Measurements from ENCODE around the gene ENAH. TPM values are rescaled to one million over a fixed set of nuclear protein-coding genes. Genes with fewer than 3 reads are reported as not detected.

Gene ENAH
- total RNA-seq, 6 experiments from 2014 or later: 9.0 to 33.2 (median 20.8) TPM

DNA sequence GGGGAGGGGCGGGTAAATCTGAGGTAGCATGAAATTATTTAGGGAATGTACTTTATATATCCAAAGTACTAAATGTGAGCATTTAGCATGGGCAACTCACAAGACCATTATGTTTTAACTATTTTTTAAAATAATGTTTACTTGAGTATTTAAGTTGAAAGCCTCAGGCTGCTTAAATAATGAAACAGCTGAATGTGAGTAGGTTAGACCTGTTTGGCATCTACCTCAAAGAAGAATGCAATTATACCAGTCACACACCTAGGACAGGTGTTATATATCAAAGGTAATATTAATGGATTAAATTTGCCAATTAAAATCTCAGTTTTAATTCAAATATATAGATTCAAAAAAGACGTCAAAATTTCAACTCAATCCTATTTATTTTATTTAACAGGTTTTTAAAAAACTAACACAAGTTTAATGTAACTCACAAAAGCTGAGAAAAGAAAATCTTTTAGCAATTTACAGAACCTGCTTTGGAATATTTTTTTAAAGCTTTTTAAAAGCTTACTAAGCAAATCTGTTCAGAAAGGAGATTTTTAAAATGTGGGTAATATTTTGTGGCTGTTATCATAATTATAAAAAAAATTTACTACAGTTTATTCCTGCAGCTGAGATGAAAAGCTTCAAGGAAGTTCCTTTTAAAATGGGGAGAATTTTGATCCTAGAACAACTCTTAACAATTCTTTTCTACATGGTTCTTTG, 120.5 kb downstream of the ENAH start:
- TF ChIP-seq, protein P1, sequence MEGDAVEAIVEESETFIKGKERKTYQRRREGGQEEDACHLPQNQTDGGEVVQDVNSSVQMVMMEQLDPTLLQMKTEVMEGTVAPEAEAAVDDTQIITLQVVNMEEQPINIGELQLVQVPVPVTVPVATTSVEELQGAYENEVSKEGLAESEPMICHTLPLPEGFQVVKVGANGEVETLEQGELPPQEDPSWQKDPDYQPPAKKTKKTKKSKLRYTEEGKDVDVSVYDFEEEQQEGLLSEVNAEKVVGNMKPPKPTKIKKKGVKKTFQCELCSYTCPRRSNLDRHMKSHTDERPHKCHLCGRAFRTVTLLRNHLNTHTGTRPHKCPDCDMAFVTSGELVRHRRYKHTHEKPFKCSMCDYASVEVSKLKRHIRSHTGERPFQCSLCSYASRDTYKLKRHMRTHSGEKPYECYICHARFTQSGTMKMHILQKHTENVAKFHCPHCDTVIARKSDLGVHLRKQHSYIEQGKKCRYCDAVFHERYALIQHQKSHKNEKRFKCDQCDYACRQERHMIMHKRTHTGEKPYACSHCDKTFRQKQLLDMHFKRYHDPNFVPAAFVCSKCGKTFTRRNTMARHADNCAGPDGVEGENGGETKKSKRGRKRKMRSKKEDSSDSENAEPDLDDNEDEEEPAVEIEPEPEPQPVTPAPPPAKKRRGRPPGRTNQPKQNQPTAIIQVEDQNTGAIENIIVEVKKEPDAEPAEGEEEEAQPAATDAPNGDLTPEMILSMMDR (IDR thresholded peaks at IDR 0.05): no peak
- no peak for TF ChIP-seq POLR2A (IDR thresholded peaks at IDR 0.05)
- DNase-seq: no peak
- WGBS (ENCODE audit: insufficient coverage, low coverage, low lambda C conversion rate, missing lambda C conversion rate): 80% methylated on average over 2 of the region's 2 CpGs
- Histone ChIP-seq H3K9me3 (no peaks in the 10 kb centered on the region), H3K4me1 (no peaks in the 10 kb centered on the region), H3K4me3 (no peak overlapping the region), H3K27me3 (no peaks in the 10 kb centered on the region), H3K27ac (no peak overlapping the region), H3K36me3 (no peaks in the 10 kb centered on the region)
- no peak for ATAC-seq
- intact Hi-C loops (cut with DNase I): no loop called here

DNA sequence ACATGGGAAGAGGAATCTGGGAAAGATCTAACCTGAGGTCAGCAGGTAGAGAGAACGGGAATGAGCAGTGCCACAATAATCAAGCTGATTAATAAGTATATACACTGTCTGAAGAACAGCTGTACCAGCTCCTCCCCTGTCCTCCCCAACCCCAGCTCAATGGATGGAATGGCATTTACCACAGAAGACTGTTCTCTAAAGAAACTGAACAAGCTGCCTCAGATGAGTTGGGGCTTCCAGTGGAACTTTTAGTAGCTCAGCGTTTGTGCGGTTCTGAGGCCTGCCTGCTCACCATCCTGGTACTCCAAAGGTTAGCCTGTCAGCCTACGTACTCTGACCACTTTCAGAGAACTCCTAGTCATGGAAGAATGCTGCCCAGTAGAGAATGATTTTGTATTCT, 123.2 kb downstream of the ENAH start:
- 97% methylated on average over 3 of the region's 4 CpGs for WGBS (ENCODE audit: insufficient coverage, low coverage, low lambda C conversion rate, missing lambda C conversion rate)
- Histone ChIP-seq H3K4me3 (no peak overlapping the region), H3K27ac (no peak overlapping the region), H3K27me3 (no peaks in the 10 kb centered on the region), H3K36me3 (no peaks in the 10 kb centered on the region), H3K4me1 (no peaks in the 10 kb centered on the region), H3K9me3 (no peaks in the 10 kb centered on the region)
- ATAC-seq (no peak), DNase-seq (no peak)
- intact Hi-C loops (cut with DNase I): no loop called here
- TF ChIP-seq POLR2A (IDR thresholded peaks at IDR 0.05): no peak
- TF ChIP-seq, protein P1 (IDR thresholded peaks at IDR 0.05): no peak

DNA sequence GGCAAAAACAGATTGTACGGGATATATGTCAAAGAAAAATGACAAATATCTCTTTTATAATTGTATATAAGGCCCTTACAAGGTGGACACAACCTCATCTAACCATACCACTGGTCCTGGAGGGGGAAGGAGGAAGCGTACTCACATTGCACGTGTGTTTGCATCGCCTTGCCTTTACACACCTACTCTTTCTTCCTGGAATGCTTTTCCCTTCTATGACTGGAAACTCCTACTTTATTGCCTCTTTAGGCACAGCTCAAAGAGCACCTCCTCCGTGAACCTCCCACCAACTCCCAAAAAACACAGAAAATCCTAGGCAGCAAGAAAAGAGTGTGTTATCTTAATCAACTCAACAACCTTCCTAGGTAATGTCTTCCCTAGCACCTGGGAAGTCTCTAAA, 125.3 kb downstream of the ENAH start:
- DNase-seq: no peak
- no peaks in the 10 kb centered on the region for H3K9me3 ChIP-seq
- TF ChIP-seq POLR2A (IDR thresholded peaks at IDR 0.05): no peak
- TF ChIP-seq, protein P1 (IDR thresholded peaks at IDR 0.05): no peak
- no peaks in the 10 kb centered on the region for H3K4me1 ChIP-seq
- H3K36me3 ChIP-seq: no peaks in the 10 kb centered on the region
- intact Hi-C loops (cut with DNase I): no loop called here
- no peaks in the 10 kb centered on the region for H3K27me3 ChIP-seq
- no peak overlapping the region for H3K27ac ChIP-seq
- ATAC-seq: no peak
- WGBS (ENCODE audit: insufficient coverage, low coverage, low lambda C conversion rate, missing lambda C conversion rate): 91% methylated on average over 5 of the region's 5 CpGs
- no peak overlapping the region for H3K4me3 ChIP-seq

DNA sequence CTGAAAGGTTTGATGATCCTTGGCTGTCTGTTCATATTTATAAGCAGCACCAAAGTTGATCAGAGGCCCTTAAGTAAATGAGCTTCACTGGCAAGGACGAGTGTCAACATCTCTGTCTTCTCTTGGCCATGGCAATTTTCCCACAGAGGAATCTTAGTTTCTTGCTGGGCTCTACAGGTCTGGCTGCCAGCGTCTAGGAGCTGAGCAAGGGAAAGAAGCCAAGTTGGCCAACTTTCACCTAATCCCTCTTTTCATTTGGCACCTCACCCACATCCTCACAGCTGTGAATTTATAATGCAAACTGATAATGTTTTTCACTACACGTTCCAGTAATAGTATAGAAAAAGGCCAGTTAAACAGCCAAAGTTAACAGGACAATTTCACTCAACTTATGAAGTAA, 126.0 kb downstream of the ENAH start:
- no peak for ATAC-seq
- H3K9me3 ChIP-seq: no peaks in the 10 kb centered on the region
- WGBS (ENCODE audit: insufficient coverage, low coverage, low lambda C conversion rate, missing lambda C conversion rate): 57% methylated on average over 3 of the region's 3 CpGs
- TF ChIP-seq, protein P1 (IDR thresholded peaks at IDR 0.05): no peak
- TF ChIP-seq POLR2A (IDR thresholded peaks at IDR 0.05): no peak
- intact Hi-C loops (cut with DNase I): no loop called here
- no peaks in the 10 kb centered on the region for H3K36me3 ChIP-seq
- H3K27me3 ChIP-seq: no peaks in the 10 kb centered on the region
- no peak overlapping the region for H3K4me3 ChIP-seq
- no peak overlapping the region for H3K27ac ChIP-seq
- H3K4me1 ChIP-seq: no peaks in the 10 kb centered on the region
- DNase-seq: no peak
